CD1c-positive myeloid dendritic cell (primary cell): ENCODE results near the gene CRACR2B.

Experiments used
- DNase-seq: peaks from one replicate; pipeline ENCODE4 v3.0.0-alpha.2; 2016; ENCODE audit errors: extremely low spot score

CRACR2B gene

DNA sequence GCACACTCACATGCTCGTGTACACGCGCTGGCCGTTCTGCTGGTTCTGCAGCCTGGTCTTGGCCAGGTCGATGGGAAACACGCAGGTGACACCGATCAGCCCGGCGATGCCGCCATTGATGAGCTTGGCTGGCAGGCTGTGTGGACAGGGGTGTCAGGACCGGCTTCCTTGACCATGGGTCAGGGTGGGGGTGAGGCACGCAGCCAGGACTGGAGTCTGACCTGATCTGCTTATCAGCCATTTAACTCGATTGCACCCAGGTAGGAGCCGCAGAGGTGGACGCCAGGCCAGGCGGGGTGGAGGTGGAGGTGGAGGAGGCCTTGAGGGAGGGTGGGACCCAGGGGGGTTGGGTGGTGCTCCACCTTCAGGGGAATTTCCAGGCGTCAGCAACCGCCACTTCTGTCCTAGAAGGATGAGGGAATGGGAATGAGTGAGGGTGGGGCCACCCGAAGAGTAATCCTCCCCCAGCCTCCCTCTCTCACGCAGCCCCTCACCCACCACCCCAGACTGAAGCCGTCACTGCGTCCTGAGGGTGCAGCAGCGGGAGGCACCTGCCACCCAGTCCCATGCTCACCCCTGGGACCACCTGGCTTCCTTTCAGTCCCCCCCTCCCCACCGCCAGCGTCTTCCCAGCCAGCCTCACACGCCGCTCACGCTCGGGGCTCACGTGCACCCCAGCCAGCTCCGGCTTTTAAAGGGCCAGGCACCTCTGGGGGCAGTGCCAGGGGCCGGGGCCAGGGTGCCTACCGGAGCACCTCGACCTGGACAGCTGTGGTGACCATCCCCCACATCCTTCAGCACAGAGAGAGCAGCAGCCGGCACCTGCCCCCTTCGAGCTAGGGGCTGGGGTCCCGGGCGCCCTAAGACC, 32.7 kb upstream of the CRACR2B start:
- no peak for DNase-seq

DNA sequence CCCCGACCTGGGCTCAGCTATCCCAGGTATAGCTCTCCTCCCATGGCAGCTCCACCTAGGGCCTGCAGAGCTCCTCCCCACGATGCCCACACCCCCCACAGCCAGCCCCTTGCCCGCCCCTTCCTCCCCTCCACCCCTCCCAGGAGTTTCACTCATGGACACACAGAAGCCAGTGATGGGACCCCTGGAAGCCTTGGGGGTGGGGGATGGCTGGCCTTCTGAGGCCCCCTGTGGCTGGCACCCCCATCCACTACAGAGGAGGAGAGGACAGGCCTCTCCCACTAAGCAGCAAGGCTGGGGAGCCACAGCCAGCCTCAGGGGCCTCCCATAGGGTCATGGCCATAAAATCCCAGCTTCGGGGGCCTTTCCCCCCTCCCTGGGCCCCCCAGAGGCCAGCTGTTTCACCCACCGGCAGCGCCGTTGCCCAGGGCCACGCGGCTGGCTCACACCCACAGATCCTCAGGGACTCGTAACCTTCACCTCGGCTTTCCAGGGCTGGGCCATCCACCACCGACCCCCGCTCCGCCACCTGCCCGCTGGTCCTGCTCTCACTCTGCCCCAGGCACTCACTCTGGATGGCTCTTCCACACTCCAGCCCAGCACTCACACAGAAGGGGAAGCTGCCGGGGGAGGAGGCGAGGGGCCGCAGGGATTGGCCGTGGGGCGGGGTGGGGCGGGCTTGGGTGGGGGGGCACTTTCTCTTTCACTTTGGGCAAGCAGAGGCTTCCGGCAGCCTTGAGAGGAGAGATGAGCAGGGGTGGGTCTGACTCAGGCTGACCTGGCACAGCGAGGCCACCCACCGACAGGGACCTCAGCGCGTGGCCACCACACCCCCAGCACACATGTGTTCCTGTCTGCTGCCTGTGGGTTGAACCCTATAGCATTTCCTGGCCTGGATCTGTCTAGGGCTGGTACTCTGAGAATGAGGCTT, 31.8 kb upstream of the CRACR2B start:
- peak; percentile 90 for DNase-seq

DNA sequence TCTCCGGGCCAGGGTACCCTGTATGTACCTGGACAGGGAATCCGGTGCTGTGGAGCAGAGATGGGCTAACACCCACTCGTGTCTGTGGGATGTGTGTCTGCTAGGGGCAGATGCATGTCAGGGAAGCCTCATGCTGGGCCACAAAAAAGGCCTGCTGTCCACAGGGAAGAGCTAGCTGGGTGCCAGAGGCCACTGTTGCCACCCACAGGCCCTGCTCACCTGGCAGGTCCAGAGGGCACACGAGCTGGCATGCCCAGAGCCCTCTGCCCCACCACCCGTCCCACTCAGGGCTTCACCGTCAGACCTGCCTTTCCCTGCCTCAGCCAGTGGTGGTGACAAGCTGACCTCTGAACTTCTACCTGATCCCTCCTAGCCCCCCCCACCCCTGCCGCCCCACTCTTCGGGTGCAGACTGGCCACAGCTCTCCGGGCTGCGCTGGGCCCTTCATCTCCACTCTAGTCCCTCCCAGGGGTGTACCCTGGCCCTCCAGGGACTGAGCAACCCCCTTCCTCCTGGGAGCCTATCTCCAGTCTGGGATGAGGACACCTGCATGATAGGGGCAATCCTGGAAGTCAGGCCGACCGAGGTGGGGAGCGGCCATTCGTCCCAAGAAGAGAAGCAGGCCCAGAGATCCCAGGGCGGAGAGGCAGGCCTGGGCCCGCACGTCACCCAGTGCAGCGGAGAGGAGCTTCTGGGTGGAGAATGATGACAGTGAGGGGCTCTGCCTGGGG, 31.0 kb upstream of the CRACR2B start:
- no peak for DNase-seq

DNA sequence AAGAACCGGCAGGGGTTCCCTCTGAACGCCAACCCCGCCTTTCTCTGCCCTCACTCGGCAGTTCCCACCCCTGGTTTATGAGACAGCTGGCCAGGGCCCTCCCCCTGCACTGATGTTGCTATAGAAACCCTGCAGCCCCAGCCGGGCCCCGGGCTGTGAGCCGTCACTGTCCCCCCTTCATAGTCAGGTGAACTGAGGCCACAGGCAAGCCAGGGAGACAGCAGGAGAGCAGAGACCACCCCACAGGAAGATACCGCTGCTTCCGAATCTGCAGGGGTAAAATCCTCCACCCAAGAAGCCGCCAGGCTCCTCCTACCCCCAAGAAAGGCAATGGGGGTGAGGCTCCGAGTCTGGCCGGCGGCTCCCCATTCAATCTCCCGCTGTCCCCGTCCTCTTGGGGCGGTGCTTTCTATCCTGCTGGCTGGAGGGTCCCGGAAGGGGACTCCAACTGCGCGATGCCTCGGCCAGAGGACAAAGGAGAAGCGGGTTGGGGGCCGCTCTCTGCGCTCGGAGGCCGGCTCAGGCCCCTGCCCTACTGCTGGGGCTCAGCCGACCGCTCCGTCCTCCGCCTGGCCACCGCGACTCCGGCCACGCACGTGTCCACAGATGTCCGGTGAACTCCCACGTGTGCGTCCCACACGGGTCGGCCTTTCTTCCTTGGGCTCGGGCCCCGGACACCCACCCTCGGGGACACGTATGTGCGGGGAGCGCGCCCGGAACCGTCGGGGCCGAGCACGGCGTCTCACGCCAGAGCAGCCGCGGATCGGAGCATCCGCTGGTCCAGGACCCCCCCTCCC, 30.2 kb upstream of the CRACR2B start:
- peak; percentile 68 for DNase-seq

DNA sequence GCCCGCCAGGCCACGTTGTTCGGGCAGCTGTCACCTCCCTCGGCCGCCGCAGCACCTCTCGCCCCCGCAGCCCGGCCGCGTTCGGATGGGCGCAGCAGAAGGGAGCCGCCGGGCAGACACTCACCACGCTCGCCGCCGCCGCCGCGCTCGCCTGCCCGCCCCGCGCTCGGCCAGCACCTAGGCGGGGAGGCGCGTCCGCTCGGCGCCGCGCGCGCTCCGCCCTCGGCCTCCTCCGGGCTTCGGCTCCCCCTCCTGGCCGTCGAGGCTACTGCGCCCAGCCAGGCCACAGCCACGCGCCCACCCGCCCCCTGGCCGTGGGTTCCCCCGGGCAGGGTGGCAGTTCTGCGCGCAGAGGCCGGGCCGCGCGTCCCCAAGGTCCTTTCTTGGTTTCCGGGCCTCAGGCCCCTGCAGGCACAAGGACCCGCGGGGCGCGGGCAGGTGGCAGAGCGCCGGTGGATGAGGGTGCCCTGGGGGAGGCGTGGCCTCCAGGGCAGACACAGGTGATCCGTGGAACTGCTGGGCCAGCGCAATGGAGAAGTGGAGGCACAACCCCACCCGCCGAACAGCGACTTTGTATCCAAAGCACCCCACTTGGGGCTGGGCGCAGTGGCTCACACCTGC, 29.5 kb upstream of the CRACR2B start, which contains the start of gene SLC25A22:
SLC25A22 (minus strand) TSS at position 189 of the 621 bp plus-strand sequence. CDS start 3,275 bp downstream, outside the sequence.
- DNase-seq = peak; percentile 92

DNA sequence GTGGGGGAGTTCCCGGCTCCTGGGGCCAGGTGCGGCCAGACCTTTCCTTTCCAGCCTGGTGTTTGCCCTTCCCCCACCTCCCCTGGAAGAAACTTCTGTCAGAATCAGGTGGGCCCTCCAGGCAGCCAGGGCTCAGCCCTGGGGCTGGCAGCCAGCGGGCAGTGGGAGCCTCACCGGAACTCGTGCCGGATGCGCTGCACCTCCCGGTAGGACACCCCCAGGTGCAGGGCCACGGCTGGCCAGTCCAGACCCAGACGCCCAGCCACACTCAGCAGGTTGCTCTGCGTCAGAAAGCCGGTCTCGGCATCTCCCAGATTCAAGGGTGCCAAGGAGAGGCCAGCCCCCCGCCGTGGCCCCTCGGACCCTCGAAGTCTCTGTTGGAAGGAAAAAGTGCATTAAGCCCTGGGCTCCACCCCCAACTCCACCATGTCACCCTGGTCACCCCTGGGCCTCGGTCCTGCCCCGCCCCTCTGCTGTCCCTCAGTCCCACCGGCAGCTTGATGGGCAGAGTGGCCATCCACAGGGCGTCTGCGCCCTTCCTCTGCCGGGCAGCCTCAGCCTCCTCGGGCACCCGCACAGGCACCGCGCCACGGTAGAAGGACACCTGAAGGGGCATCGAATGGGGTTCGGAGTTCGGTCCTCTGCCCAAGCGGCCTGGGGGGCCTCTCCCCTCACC, 27.9 kb upstream of the CRACR2B start:
- no peak for DNase-seq

DNA sequence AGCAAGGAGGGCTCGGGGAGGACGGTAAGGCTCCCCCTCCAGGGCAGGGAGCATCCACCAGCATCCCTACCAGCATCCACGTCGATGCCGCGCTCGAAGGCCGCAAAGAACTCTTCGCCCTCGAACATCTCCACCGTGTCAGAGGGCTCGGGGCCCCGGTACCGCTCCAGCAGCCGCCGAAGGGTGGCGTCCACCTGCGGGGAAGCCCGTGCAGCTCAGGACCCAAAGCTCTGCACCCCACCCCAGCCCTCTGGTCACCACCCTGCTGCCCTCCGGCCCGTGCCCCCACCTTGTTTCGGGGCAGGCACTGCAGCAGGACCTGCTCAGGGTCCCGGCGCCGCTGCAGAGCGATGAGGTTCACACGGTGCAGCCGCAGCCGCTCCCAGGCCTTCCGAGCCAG, 27.2 kb upstream of the CRACR2B start:
- DNase-seq = no peak

DNA sequence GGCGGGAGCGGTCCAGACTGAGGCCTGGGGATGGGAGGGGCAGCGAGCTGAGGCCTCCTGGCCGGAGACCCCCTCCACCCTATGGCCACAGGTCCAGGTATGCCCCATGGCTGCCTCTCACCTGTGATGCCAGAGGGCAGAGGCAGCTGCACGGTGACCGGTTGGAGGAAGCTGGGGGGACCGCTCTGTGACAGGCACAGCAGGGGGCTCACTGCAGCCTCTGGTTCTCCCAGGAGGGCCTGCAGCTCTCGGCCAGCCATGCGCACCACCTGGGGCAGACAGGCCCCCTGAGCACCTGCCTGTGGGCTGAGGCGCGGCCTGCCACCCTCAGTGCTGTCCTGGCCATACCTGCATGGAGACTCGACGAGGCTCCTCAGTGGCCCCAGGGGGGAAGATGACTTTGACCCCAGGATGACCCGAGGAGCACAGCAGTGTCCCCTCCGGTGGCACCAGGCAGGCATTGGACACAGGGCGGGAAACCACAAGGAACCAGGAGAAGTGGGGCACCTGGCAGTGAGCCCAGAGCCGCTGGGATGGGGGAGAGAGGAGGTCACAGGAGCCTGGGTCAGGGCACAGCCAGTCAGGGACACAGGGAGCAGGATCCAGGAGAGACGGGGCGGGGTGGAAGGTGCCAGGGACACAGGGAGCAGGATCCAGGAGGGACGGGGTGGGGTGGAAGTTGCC, 26.5 kb upstream of the CRACR2B start:
- DNase-seq = no peak

DNA sequence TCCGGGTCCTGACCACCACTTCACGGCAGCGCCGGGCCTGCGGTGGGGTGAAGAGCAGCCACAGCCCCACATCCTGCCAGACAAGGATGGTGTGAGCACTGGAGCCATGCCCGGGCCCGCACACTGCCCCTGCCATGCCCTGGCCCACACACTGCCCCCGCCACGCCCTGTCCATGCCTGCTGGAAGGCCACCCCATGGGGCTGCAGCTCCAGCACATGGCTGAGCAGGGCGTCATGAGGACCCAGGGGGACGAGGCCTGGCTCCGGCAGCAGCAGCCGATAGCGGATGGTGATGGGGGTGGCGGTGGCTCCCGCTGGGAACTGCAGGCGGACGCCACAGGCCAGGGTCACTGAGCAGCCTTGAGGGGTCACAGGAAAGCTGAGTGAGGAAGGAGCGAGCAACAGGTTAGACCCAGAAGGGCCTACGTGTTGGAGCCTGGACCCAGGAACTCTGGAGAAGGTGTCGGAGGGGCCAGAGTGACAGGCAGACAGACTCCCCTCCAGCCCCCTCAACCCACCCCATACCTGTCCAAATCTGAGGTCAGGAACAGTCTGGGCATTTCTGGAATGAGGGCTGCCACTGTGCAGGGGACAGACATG, 25.6 kb upstream of the CRACR2B start:
- no peak for DNase-seq

DNA sequence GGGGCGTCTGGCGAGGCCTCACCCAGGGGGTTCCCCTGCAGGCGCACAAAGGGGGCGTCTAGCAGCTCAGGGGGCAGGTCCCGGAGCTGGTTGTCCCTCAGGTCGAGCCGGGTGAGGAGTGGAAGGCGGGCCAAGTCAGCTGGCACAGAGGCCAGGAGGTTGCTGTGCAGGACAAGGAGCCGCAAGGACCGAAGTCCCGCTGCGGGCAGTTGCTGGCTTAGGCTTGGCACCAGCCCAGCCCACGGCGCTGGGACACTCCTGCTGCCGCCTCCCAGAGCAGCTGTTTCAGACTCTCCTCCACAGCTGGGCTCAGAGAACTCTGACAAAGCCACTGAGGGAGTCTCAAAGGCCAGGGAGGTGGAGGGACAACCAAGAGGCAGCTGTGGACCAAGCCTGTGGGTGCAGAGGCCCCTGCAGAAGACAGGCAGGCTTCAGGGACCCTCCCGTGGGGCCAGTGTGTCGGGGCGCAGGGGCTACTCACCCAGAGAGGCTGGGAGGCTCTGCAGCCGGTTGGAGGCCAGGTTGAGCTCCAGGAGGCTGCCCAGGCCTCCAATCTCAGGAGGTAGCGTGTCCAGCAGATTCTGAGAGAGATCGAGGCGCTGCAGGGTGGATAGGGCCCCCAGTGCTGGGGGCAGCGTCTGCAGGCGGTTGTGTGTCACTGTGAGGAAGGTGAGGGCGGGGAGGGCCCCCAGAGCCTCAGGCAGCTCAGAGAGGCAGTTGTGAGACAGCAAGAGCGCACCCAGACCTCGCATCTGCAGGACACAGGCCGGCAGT, 24.8 kb upstream of the CRACR2B start:
- no peak for DNase-seq

DNA sequence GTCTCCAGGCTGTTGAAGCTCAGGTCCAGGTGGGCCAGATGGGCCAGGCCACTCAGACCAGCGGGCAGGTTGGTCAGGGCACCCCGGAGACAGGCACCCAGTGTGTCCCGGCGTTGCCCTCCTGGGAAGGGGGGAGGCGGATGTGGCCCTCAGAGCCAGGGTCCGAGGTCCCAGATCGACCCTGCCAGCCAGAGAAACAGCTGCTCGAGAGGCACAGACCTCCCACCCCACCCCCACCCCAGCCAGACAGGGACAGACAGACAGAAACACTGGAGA, 24.3 kb upstream of the CRACR2B start:
- DNase-seq = no peak

DNA sequence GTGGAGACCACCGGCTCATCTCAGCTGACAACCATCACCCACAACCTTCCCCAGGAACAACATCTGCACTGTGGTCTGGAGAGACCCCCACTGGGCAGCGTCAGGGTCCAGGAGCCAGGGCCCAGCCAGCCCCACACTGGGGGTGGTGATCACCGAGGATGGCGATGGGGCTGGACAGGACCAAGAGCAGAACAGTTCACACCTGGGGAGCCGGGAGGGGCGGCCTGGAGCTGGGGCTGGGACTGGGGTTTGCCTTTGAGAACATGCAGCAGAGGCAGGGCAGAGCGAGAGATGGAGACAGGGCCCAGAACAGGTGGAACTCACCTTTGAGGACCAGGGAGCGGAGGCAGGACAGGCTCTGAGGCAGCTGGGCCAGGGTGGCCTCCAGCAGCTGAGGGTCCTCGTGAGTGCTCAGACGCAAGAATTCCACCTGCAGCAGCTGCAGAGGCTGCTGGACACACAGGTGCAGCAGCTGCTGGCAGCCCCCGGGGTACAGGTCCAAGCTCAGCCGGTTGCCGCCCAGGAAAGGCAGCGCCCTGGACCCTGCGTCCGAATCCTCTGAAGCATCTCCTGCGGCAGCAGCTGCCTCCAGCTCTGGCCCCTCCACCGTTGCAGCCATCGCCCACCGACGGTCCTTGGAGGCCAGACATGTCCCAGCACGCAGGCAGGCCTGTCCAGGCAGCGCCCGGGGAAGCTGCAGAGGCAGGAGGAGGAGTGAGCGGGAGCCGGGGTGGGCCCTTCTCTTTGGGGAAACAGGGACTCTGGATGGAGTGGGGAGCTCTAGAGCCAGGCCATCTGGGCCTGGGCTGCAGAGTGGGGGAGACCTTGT, 23.7 kb upstream of the CRACR2B start:
- DNase-seq = no peak

DNA sequence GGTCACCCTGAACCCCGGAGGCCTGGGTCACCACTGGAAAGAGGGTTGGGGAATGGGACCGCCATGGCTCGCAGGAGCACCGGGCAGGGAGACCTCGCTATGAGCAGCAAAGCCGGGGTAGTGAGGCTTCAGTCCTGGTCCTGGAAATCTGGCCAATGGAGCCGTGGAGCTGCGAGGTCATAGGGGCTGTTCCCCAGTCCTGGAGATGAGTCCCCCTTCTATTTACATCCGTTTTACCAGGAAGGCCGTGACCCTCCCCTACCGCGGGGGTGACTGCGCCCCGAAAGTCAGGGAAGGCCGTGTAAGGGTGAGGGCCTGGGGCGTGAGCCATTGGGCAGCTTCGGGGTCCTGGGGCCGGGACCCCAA, 23.1 kb upstream of the CRACR2B start:
- no peak for DNase-seq

DNA sequence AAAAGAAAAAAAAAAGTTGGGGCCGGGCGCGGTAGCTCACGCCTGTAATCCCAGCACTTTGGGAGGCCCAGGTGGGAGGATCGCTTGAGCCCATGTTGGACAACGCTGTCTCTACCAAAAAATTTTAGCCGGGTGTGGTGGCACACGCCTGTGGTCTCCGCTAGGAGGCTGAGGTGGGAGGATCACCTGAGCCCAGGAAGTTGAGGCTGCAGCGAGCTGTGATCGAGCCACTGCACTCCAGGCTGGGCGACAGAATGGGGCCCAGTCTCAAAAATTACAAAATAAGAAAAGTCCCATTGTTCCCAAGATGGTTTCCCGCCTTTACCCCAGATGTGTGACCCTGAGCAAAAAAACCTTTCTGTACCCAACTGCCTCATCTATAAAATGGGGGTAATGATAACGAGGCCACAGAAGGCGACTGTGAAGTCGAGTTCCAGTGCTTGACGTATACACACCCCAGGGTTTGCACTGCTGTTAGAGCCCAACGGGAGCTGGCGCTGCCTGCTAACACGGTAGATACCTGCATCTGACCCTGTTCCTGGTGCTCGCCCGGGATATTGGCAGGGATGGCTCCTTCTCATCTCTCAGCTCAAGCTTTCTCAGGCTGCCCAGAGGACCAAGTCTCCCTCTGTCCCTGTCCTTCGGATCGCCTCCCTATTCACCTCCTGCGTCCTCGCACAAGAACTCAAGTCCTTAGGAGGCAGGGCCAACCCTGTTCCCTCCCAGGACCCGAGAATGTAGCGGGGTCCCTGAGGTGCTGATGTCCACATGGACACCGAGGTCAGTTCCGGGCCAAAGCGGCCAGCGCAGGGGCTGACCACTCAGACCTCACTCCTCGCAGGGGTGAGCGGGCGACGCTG, 19.1 kb upstream of the CRACR2B start:
- no peak for DNase-seq

DNA sequence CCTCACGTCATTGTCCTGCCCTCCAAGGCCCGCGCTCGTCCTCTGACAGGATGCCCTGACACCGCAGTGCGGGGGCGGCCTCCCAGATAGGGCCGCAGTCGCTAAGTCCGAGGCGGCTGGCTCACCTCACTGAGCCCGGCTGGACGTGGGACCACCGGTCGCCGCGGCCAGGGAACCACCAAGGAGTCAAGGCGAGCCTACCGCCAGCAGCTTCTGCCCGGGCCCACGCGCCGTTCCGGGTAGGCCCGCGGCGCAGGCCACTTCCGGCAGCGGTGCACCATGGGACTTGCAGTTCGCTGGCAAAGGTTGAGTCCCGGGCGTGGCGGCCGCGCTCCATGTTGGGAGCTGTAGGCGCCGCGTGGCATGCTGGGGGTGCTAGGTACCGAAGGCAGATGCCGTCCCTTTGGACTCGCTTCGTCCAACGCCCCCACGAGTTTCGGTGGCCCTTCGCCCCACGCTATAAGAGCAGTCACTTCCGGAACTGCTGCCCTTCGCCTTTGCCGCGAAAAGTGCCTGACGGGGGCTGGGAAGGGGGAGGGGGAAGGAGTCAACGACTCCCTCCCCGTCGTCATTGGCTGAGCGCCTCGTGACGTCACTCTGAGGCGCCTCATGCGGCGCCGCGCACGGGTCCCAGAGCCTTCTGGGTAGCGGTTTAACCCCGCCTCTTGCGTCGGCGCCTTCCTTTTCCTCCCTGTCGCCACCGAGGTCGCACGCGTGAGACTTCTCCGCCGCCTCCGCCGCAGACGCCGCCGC, 18.3 kb upstream of the CRACR2B start, which contains the start of gene RPLP2:
RPLP2 (plus strand) TSS at position 681 of the 753 bp plus-strand sequence. CDS start 268 bp downstream, outside the sequence.
- DNase-seq = peak; percentile 99

DNA sequence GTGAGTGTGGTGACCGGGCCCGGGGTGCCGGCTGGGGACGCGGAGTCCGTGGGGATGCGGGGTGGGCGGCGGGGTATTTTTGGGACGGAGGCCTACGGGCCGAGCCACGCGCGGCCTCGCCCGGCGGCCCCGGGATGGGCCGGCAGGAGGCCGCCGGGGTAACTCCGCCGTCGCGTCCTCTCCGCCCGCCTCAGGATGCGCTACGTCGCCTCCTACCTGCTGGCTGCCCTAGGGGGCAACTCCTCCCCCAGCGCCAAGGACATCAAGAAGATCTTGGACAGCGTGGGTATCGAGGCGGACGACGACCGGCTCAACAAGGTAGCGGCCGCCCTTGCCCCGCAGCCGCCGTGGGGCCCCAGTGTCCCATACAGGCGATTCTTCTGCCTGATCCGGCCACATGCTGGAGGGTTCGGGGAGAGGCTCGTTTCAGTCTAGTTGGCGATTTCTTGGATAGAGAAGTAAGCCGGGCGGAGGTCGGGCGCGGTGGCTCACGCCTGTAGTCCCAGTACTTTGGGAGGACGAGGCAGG, 17.6 kb upstream of the CRACR2B start:
- DNase-seq = no peak
